ENCODE results near the gene PARVB.

PARVB gene

GRCh38 chr22:44162960-44163359 is 138.9 kb downstream of the PARVB start:
- DNase-seq (ENCODE audit: low read depth): no peak

- DNase-seq (ENCODE audit: low read depth): no peak
Observed at GRCh38 chr22:44163536-44163935, 139.4 kb downstream of the PARVB start.

- DNase-seq (ENCODE audit: low read depth): no peak
Observed at GRCh38 chr22:44164031-44164430, 139.9 kb downstream of the PARVB start.

GRCh38 chr22:44165286-44165874 is 141.3 kb downstream of the PARVB start:
- DNase-seq (ENCODE audit: low read depth): no peak

GRCh38 chr22:44166498-44167276 is 142.6 kb downstream of the PARVB start:
- no peak for DNase-seq (ENCODE audit: low read depth)

- DNase-seq (ENCODE audit: low read depth): no peak
Observed at GRCh38 chr22:44167501-44167900, 143.4 kb downstream of the PARVB start.

- DNase-seq (ENCODE audit: low read depth): no peak
Observed at GRCh38 chr22:44168206-44168605, 144.1 kb downstream of the PARVB start.

- no peak for DNase-seq (ENCODE audit: low read depth)
Observed at GRCh38 chr22:44170470-44170869, 146.4 kb downstream of the PARVB start.

- DNase-seq (ENCODE audit: low read depth): no peak
Observed at GRCh38 chr22:44171561-44171960, 147.5 kb downstream of the PARVB start.

GRCh38 chr22:44172370-44173108 is 148.4 kb downstream of the PARVB start:
- DNase-seq (ENCODE audit: low read depth): no peak

- no peak for DNase-seq (ENCODE audit: low read depth)
Observed at GRCh38 chr22:44173154-44173553, 149.1 kb downstream of the PARVB start.

- DNase-seq (ENCODE audit: low read depth): no peak
Observed at GRCh38 chr22:44175676-44176075, 151.6 kb downstream of the PARVB start.

- DNase-seq (ENCODE audit: low read depth): no peak
Observed at GRCh38 chr22:44179196-44179988, 155.3 kb downstream of the PARVB start.

GRCh38 chr22:44179989-44180705 is 156.0 kb downstream of the PARVB start:
- DNase-seq (ENCODE audit: low read depth): no peak

GRCh38 chr22:44180706-44181032 is 156.6 kb downstream of the PARVB start, which contains the start of gene PARVG:
Gene PARVG, plus strand, starts transcription at chr22:44180925. Its CDS starts 2,405 bp downstream, at chr22:44183330.
- peak; percentile 11 for DNase-seq (ENCODE audit: low read depth)

- peak; percentile 48 for DNase-seq (ENCODE audit: low read depth)
Observed at GRCh38 chr22:44181033-44181911, 157.2 kb downstream of the PARVB start.

GRCh38 chr22:44181912-44182587 is 157.9 kb downstream of the PARVB start:
- DNase-seq (ENCODE audit: low read depth): no peak

GRCh38 chr22:44182588-44183286 is 158.6 kb downstream of the PARVB start:
- DNase-seq (ENCODE audit: low read depth): peak; percentile 18

- no peak for DNase-seq (ENCODE audit: low read depth)
Observed at GRCh38 chr22:44183287-44183588, 159.1 kb downstream of the PARVB start.

- no peak for DNase-seq (ENCODE audit: low read depth)
Observed at GRCh38 chr22:44184006-44184405, 159.9 kb downstream of the PARVB start.

Data from activated T-cell treated with anti-CD3 and anti-CD28 coated beads for 1 hour (primary cell).